H9 (cell line): ENCODE data around the gene TCERG1L. TPM values are rescaled to one million over a fixed set of nuclear protein-coding genes. Genes with fewer than 3 reads are reported as not detected.

Source experiments
- DNase-seq: peaks from one replicate; pipeline ENCODE4 v3.0.0-alpha.2; 2017
- H2AFZ ChIP-seq: one replicate; pipeline ENCODE4 v1.6.1; 2013; ENCODE audit warnings: mild to moderate bottlenecking, low read length, control low read depth, moderate library complexity
- H2AK5ac ChIP-seq: 2 replicates; pipeline ENCODE4 v1.6.1; 2013; ENCODE audit warnings: low read length, control low read depth, mixed read lengths; ENCODE audit not compliant: insufficient read length
- H2BK120ac ChIP-seq: one replicate; pipeline ENCODE4 v1.6.1; 2013; ENCODE audit warnings: low read depth, mild to moderate bottlenecking, low read length, control low read depth, inconsistent platforms; ENCODE audit not compliant: poor library complexity, severe bottlenecking
- H2BK12ac ChIP-seq: 2 replicates; pipeline ENCODE4 v1.6.1; 2013; ENCODE audit warnings: low read length, control low read depth, mixed read lengths, low read depth; ENCODE audit not compliant: insufficient read length
- H2BK15ac ChIP-seq: 2 replicates; pipeline ENCODE4 v1.6.1; 2013; ENCODE audit warnings: low read depth, low read length, control low read depth
- H2BK20ac ChIP-seq: one replicate; pipeline ENCODE4 v1.6.1; 2013; ENCODE audit warnings: low read depth, mild to moderate bottlenecking, low read length, control low read depth, inconsistent platforms; ENCODE audit not compliant: poor library complexity, severe bottlenecking
- H2BK5ac ChIP-seq: 2 replicates; pipeline ENCODE4 v1.6.1; 2013; ENCODE audit warnings: low read length, control low read depth, mixed read lengths; ENCODE audit not compliant: insufficient read length
- H3K14ac ChIP-seq: 2 replicates; pipeline ENCODE4 v1.6.1; 2013; ENCODE audit warnings: low read length, control low read depth; ENCODE audit not compliant: insufficient read depth
- H3K18ac ChIP-seq: 2 replicates; pipeline ENCODE4 v1.6.1; 2013; ENCODE audit warnings: low read depth, mild to moderate bottlenecking, mixed read lengths, low read length, control low read depth; ENCODE audit not compliant: insufficient read length
- H3K23ac ChIP-seq: 2 replicates; pipeline ENCODE4 v1.6.1; 2013; ENCODE audit warnings: low read length, control low read depth, mixed read lengths, low read depth; ENCODE audit not compliant: insufficient read length
- H3K23me2 ChIP-seq: 2 replicates; pipeline ENCODE4 v1.6.1; 2013; ENCODE audit warnings: low read depth, mild to moderate bottlenecking, mixed read lengths, low read length, control low read depth; ENCODE audit not compliant: insufficient read length, poor library complexity, severe bottlenecking
- H3K27ac ChIP-seq: 2 replicates; pipeline ENCODE4 v1.5.1; 2013; ENCODE audit warnings: low read length, control low read depth, mixed read lengths, low read depth; ENCODE audit not compliant: insufficient read length
- H3K27me3 ChIP-seq: 2 replicates; pipeline ENCODE4 v1.6.1; 2013; ENCODE audit warnings: low read length, control low read depth, inconsistent platforms; ENCODE audit not compliant: insufficient read depth
- H3K4ac ChIP-seq: 2 replicates; pipeline ENCODE4 v1.6.1; 2013; ENCODE audit warnings: low read depth, mild to moderate bottlenecking, control low read depth, inconsistent platforms, low read length, moderate library complexity
- H3K4me1 ChIP-seq: 2 replicates; pipeline ENCODE4 v1.6.1; 2013; ENCODE audit warnings: low read length, control low read depth, inconsistent platforms; ENCODE audit not compliant: insufficient read depth
- H3K4me2 ChIP-seq: 2 replicates; pipeline ENCODE4 v1.6.1; 2013; ENCODE audit warnings: low read length, control low read depth, mixed read lengths; ENCODE audit not compliant: insufficient read length, insufficient read depth
- H3K56ac ChIP-seq: 2 replicates; pipeline ENCODE4 v1.6.1; 2013; ENCODE audit warnings: low read depth, mild to moderate bottlenecking, mixed read lengths, low read length, control low read depth; ENCODE audit not compliant: insufficient read length
- H3K79me1 ChIP-seq: 2 replicates; pipeline ENCODE4 v1.6.1; 2013; ENCODE audit warnings: low read depth, mild to moderate bottlenecking, moderate library complexity, low read length, control low read depth, inconsistent platforms; ENCODE audit not compliant: insufficient read depth, poor library complexity, severe bottlenecking
- H3K79me2 ChIP-seq: 2 replicates; pipeline ENCODE4 v1.6.1; 2013; ENCODE audit warnings: low read length, control low read depth, inconsistent platforms; ENCODE audit not compliant: insufficient read depth
- H3K9ac ChIP-seq: 2 replicates; pipeline ENCODE4 v1.6.1; 2013; ENCODE audit warnings: low read length, control low read depth, mixed read lengths; ENCODE audit not compliant: insufficient read length; ENCODE audit errors: extremely low read depth
- H3K9me3 ChIP-seq: one replicate; pipeline ENCODE4 v1.6.1; 2013; ENCODE audit warnings: low read depth, low read length, inconsistent platforms; ENCODE audit not compliant: control insufficient read depth
- H3T11ph ChIP-seq: one replicate; pipeline ENCODE4 v1.6.1; 2013; ENCODE audit warnings: mild to moderate bottlenecking, low read length, control low read depth, inconsistent platforms
- H4K20me1 ChIP-seq: one replicate; pipeline ENCODE4 v1.6.1; 2013; ENCODE audit not compliant: control insufficient read depth, insufficient read length, insufficient read depth
- H4K5ac ChIP-seq: 2 replicates; pipeline ENCODE4 v1.6.1; 2013; ENCODE audit warnings: low read depth, mild to moderate bottlenecking, mixed read lengths, low read length, control low read depth; ENCODE audit not compliant: insufficient read length
- H4K8ac ChIP-seq: replicated peaks from 2 replicates; pipeline ENCODE4 v1.6.1; 2013; ENCODE audit warnings: low read length, control low read depth, mixed read lengths, low read depth; ENCODE audit not compliant: insufficient read length
- H4K91ac ChIP-seq: 2 replicates; pipeline ENCODE4 v1.6.1; 2013; ENCODE audit warnings: low read depth, mild to moderate bottlenecking, moderate library complexity, mixed read lengths, low read length, control low read depth; ENCODE audit not compliant: insufficient read length
- H3K27ac Mint-ChIP-seq, 3 experiments: 2 replicates in 2 of 3; 3 replicates in 1 of 3; pipeline ENCODE4 v1.8.0; 2020 to 2021; ENCODE audit warnings: mixed read lengths in 3 of 3, mild to moderate bottlenecking in 1 of 3, moderate library complexity in 1 of 3
- H3K27me3 Mint-ChIP-seq: 2 replicates; pipeline ENCODE4 v1.8.0; 2021; ENCODE audit warnings: low read depth, mild to moderate bottlenecking, moderate library complexity, mixed read lengths
- H3K36me3 Mint-ChIP-seq, 3 experiments: 2 replicates in 2 of 3; 3 replicates in 1 of 3; pipeline ENCODE4 v1.8.0; 2020 to 2021; ENCODE audit warnings: low read depth in 3 of 3, mixed read lengths in 3 of 3; ENCODE audit not compliant: insufficient read depth in 1 of 3
- H3K4me1 Mint-ChIP-seq, 2 experiments: 2 replicates each; pipeline ENCODE4 v1.8.0; 2020; ENCODE audit warnings: mixed read lengths in 2 of 2
- H3K4me3 Mint-ChIP-seq, 2 experiments: 2 replicates in 1 of 2; 3 replicates in 1 of 2; pipeline ENCODE4 v1.8.0; 2020 to 2021; ENCODE audit warnings: mild to moderate bottlenecking in 2 of 2, mixed read lengths in 2 of 2, moderate library complexity in 1 of 2
- H3K9me3 Mint-ChIP-seq, 2 experiments: 2 replicates in 1 of 2; 3 replicates in 1 of 2; pipeline ENCODE4 v1.8.0; 2020; ENCODE audit warnings: mild to moderate bottlenecking in 2 of 2, mixed read lengths in 2 of 2, moderate library complexity in 1 of 2
- CTCF ChIP-seq: fragments of 200-600 bp; sonication (generic); conservative IDR thresholded peaks from 3 replicates; pipeline ENCODE4 v1.8.0; 2021; ENCODE audit warnings: antibody characterized with exemption, mild to moderate bottlenecking
- WGBS: extraction: QIAGEN DNeasy Blood & Tissue Kit; methylation state at CpG from one replicate; pipeline ENCODE4 v1.1.7; 2013; ENCODE audit warnings: missing lambda C conversion rate, low lambda C conversion rate, mixed read lengths; ENCODE audit not compliant: insufficient read length; ENCODE audit errors: extremely low coverage; 5-methylcytosine and 5-hydroxymethylcytosine counted together
- total RNA-seq: library from RNA; stranded (reverse); gene quantifications from 2 replicates; pipeline ENCODE4 v1.2.1, GENCODE V29; 2021

The TCERG1L gene
- total RNA-seq, 1 experiment from 2014 or later: 3.3 TPM

DNA sequence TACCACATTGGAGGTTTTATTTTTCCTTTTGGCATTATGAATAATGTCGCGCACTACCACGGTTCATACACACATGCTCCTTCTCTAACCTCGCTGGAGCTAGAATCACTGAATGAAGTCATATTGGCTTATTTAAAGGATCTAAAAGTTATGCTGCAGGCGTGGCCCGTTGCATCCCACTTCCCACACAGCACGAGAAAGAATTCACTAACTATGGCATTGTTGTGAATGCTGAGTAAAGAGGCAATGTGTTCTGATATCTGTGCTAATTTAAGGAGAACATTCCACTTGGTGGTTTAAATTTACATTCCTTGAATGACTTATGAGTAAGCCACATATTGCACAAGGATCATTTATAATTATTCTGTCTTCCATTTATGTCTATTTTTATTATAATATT, 20.7 kb downstream of the TCERG1L start:
- H3K27me3 ChIP-seq: no peaks in the 10 kb centered on the region
- H2BK15ac ChIP-seq: no peak overlapping the region
- no peaks in the 10 kb centered on the region for H3K79me2 ChIP-seq
- H3K4me1 ChIP-seq: no peaks in the 10 kb centered on the region
- H3T11ph ChIP-seq: no peak overlapping the region
- H3K9me3 ChIP-seq: no peaks in the 10 kb centered on the region
- H4K5ac ChIP-seq: no peak overlapping the region
- H4K20me1 ChIP-seq: no peaks in the 10 kb centered on the region
- H4K8ac ChIP-seq: no peak overlapping the region
- no peak overlapping the region for H2BK20ac ChIP-seq
- H3K4me1 Mint-ChIP-seq: no peaks in the 10 kb centered on the region
- H3K9me3 Mint-ChIP-seq: peaks cover 15 to 24% of the 10 kb centered on the region in 2 experiments
- no peak overlapping the region for H2AFZ ChIP-seq
- no peak overlapping the region for H3K18ac ChIP-seq
- H3K56ac ChIP-seq: no peak overlapping the region
- H2AK5ac ChIP-seq: no peak overlapping the region
- no peak overlapping the region for H3K14ac ChIP-seq
- H2BK12ac ChIP-seq: no peak overlapping the region
- peaks cover 10 to 25% (median 12%) of the 10 kb centered on the region in 3 experiments for H3K36me3 Mint-ChIP-seq
- no peak for DNase-seq
- H3K9ac ChIP-seq: no peak overlapping the region
- no peaks in the 10 kb centered on the region for H3K27me3 Mint-ChIP-seq
- H2BK5ac ChIP-seq: no peak overlapping the region
- H3K79me1 ChIP-seq: no peaks in the 10 kb centered on the region
- no peak overlapping the region for H3K4me3 Mint-ChIP-seq
- no peaks in the 10 kb centered on the region for H3K23me2 ChIP-seq
- no peak overlapping the region for H2BK120ac ChIP-seq
- no peak for TF ChIP-seq CTCF
- H3K4ac ChIP-seq: no peak overlapping the region
- no peak overlapping the region for H3K23ac ChIP-seq
- no peak overlapping the region for H3K27ac Mint-ChIP-seq
- no peak overlapping the region for H3K4me2 ChIP-seq
- no CpG with 5 or more reads among the region's 7 CpGs for WGBS
- no peak overlapping the region for H4K91ac ChIP-seq
- H3K27ac ChIP-seq: no peak overlapping the region
